ENCODE measurements around the gene OR6J1. TPM values are rescaled to one million over a fixed set of nuclear protein-coding genes. Genes with fewer than 3 reads are reported as not detected.

The OR6J1 gene
- total and polyA plus RNA-seq, 2 of the 13 experiments (the other 11 are each of a cell fraction or from before 2014, with no cell fraction given): not detected

DNA sequence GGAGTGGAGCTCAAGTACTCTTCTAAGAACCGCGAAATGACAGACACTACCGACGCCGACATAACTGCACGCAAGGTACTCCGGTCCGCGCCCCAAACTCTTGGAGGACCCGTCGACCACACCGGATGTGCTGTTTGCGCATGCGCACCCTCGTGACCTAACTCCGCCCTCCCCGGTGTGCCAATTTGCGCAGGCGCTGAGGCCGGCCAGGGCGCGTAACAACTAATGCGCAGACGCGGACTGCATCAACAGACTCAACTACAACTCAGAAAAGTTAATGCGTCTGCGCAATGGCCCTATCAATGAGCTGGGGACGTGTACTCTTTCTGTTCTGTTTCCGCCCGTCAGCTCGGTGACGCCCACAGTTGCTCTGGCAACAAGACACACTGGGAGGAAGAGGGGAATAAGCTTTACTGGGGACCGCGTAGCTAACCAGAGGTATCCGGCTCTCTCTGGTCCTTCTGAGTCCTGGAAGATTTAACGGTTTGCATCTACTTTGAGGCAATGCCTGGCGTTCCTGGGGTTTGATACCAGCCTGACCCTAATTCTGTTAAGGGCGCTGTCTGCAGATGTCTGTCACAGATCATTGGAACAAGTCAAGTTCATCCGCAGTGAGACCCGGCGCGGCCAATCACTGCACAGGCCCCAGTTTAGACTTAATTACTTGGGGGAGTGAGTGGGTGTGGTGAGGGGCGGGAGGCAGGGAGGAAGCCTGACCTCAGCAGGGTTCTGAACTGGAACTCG lies 54.9 kb downstream of the OR6J1 start, which contains the start of gene DAD1 (continued):
- no peak; the same call in none of the 2 replicates for TF ChIP-seq ZNF276 (CRISPR knock-in tag; IDR thresholded peaks at IDR 0.05; ENCODE audit: low read depth)
- no peak for TF ChIP-seq ZNF75D (CRISPR knock-in tag; IDR thresholded peaks at IDR 0.05; ENCODE audit: borderline replicate concordance)
- TF ChIP-seq MEIS1 (CRISPR knock-in tag; IDR thresholded peaks at IDR 0.05; ENCODE audit: borderline replicate concordance): peak; percentile 82; the same call in 1 of the 2 replicates
- TF ChIP-seq CSRNP1 (CRISPR knock-in tag; IDR thresholded peaks at IDR 0.05): peak; percentile 62; the same call in 1 of the 2 replicates
- no peak for TF ChIP-seq CERS6 (CRISPR knock-in tag; IDR thresholded peaks at IDR 0.05)
- TF ChIP-seq HDAC6 (IDR thresholded peaks at IDR 0.05; ENCODE audit: low read depth, low read length): no peak
- peak; percentile 95 for TF ChIP-seq ARHGAP35 (CRISPR knock-in tag; IDR thresholded peaks at IDR 0.05; ENCODE audit: borderline replicate concordance)
- no peak; the same call in 1 of the 2 replicates for TF ChIP-seq HNF1A (IDR thresholded peaks at IDR 0.05; ENCODE audit: low read depth)
- peak; percentile 57 for TF ChIP-seq HNF1A (CRISPR knock-in tag; IDR thresholded peaks at IDR 0.05; ENCODE audit: borderline replicate concordance)
- no peak for TF ChIP-seq HNRNPL (IDR thresholded peaks at IDR 0.05; ENCODE audit: low read depth, low read length)
- TF ChIP-seq ZNF432 (CRISPR knock-in tag; IDR thresholded peaks at IDR 0.05; ENCODE audit: borderline replicate concordance): no peak
- TF ChIP-seq, protein P1, sequence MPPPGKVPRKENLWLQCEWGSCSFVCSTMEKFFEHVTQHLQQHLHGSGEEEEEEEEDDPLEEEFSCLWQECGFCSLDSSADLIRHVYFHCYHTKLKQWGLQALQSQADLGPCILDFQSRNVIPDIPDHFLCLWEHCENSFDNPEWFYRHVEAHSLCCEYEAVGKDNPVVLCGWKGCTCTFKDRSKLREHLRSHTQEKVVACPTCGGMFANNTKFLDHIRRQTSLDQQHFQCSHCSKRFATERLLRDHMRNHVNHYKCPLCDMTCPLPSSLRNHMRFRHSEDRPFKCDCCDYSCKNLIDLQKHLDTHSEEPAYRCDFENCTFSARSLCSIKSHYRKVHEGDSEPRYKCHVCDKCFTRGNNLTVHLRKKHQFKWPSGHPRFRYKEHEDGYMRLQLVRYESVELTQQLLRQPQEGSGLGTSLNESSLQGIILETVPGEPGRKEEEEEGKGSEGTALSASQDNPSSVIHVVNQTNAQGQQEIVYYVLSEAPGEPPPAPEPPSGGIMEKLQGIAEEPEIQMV (CRISPR knock-in tag; IDR thresholded peaks at IDR 0.05; ENCODE audit: low read depth): peak; percentile 59; the same call in 1 of the 2 replicates
- TF ChIP-seq, protein P2, sequence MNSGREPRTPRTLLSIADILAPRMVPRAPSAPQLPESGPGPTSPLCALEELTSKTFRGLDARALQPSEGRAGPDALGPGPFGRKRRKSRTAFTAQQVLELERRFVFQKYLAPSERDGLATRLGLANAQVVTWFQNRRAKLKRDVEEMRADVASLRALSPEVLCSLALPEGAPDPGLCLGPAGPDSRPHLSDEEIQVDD (CRISPR knock-in tag; IDR thresholded peaks at IDR 0.05; ENCODE audit: borderline replicate concordance): peak; percentile 66; the same call in 1 of the 2 replicates
- TF ChIP-seq NFATC3 (CRISPR knock-in tag; IDR thresholded peaks at IDR 0.05): peak; percentile 93
- TF ChIP-seq RXRA (CRISPR knock-in tag; IDR thresholded peaks at IDR 0.05): peak; percentile 45
- TF ChIP-seq MZF1 (CRISPR knock-in tag; IDR thresholded peaks at IDR 0.05; ENCODE audit: borderline replicate concordance): 0 out of 2 replicates have a peak, but pooled peaks have one; percentile 58
